ENCODE measurements around the gene CCZ1. TPM values are rescaled to one million over a fixed set of nuclear protein-coding genes. Genes with fewer than 3 reads are reported as not detected.
A peak's percentile ranks its signal among the peaks of the same experiment; 100 is the strongest.
"Not testable (repeated sequence)": the region's sequence is repeated elsewhere in the genome, so short reads cannot be mapped to it uniquely, and the experiment has no call there.

Gene CCZ1
- total and polyA plus RNA-seq, 2 of the 13 experiments (the other 11 are each of a cell fraction or from before 2014, with no cell fraction given) = 19.1 to 66.7 TPM

GRCh38 chr7:5892498-5892897 lies 6.0 kb upstream of the CCZ1 start:
- Histone ChIP-seq H3K27ac (ENCODE audit: extremely low read length, insufficient read depth, low read length) (no peak overlapping the region), H3K4me3 (replicated peaks in 1 of 3; ENCODE audit: insufficient read depth in 1 of 3, low read depth in 2 of 3, low read length in 3 of 3) (no peak overlapping the region), H3K4me1 (ENCODE audit: insufficient read depth, low read length) (no peaks in the 10 kb centered on the region), H3K36me3 (replicated peaks in 1 of 2; ENCODE audit: control insufficient read depth in 1 of 2, insufficient read depth in 2 of 2, low read length in 2 of 2) (no peaks in the 10 kb centered on the region), H3K4me2 (ENCODE audit: low read depth, low read length) (no peak overlapping the region), H2AFZ (ENCODE audit: low read length) (no peak overlapping the region), H3K9me3 (ENCODE audit: low read length) (no peaks in the 10 kb centered on the region), H3K9ac (ENCODE audit: insufficient read depth, low read depth, low read length) (no peak overlapping the region), H4K20me1 (ENCODE audit: insufficient read depth, low read length) (no peaks in the 10 kb centered on the region), H3K79me2 (ENCODE audit: insufficient read depth, low read length) (no peaks in the 10 kb centered on the region), H3K27me3 (ENCODE audit: control insufficient read depth in 1 of 2, insufficient read depth in 2 of 2, low read length in 2 of 2) (no peaks in the 10 kb centered on the region)
- intact Hi-C loops (cut with micrococcal nuclease; ENCODE audit: unreplicated experiment) (no loop called here), in situ Hi-C loops (cut with HindIII; ENCODE audit: extremely low pct_ligation_motif_present, low pct_unique_long_range_greater_than_20kb) (no loop called here)
- TF ChIP-seq HNF4A (CRISPR knock-in tag; IDR thresholded peaks at IDR 0.05) = 0 out of 2 replicates have a peak, but pooled peaks have one; percentile 6
- TF ChIP-seq ZNF20 (CRISPR knock-in tag; IDR thresholded peaks at IDR 0.05) = no peak
- TF ChIP-seq ARNT (IDR thresholded peaks at IDR 0.05) = no peak
- no peak for TF ChIP-seq E2F5 (CRISPR knock-in tag; conservative IDR thresholded peaks at IDR 0.05)
- no peak for TF ChIP-seq KDM1A (CRISPR knock-in tag; IDR thresholded peaks at IDR 0.05)
- peak; percentile 83 for TF ChIP-seq ZNF121 (CRISPR knock-in tag; IDR thresholded peaks at IDR 0.05)
- CTCF ChIA-PET (ENCODE audit: low intra/inter-chr PET ratio, low total read pairs) = no interaction called here
- FAIRE-seq = no peak
- BruUV-seq (replicated peaks) = no TSS peak
- no peak for ATAC-seq
- POLR2A ChIA-PET = no interaction called here
- no peak for DNase-seq (ENCODE audit: low spot score)
- WGBS (ENCODE audit: low lambda C conversion rate) = 56% methylated on average over 9 of the region's 9 CpGs

- H3K9ac ChIP-seq (ENCODE audit: insufficient read depth, low read depth, low read length); H2AFZ ChIP-seq (ENCODE audit: low read length); in situ Hi-C loops (cut with HindIII; ENCODE audit: extremely low pct_ligation_motif_present, low pct_unique_long_range_greater_than_20kb); CTCF ChIA-PET (ENCODE audit: low intra/inter-chr PET ratio, low total read pairs); intact Hi-C loops (cut with micrococcal nuclease; ENCODE audit: unreplicated experiment); H3K36me3 ChIP-seq (replicated peaks in 1 of 2; ENCODE audit: control insufficient read depth in 1 of 2, insufficient read depth in 2 of 2, low read length in 2 of 2); H3K79me2 ChIP-seq (ENCODE audit: insufficient read depth, low read length); H3K27me3 ChIP-seq (ENCODE audit: control insufficient read depth in 1 of 2, insufficient read depth in 2 of 2, low read length in 2 of 2); DNase-seq (ENCODE audit: low spot score); H3K4me3 ChIP-seq (replicated peaks in 1 of 3; ENCODE audit: insufficient read depth in 1 of 3, low read depth in 2 of 3, low read length in 3 of 3); H4K20me1 ChIP-seq (ENCODE audit: insufficient read depth, low read length); H3K27ac ChIP-seq (ENCODE audit: extremely low read length, insufficient read depth, low read length); FAIRE-seq; BruUV-seq (replicated peaks); H3K4me1 ChIP-seq (ENCODE audit: insufficient read depth, low read length); H3K9me3 ChIP-seq (ENCODE audit: low read length); POLR2A ChIA-PET: not testable (repeated sequence)
- ATAC-seq = peak; percentile 13; the same call in 1 of the 3 replicates
- WGBS (ENCODE audit: low lambda C conversion rate) = 41% methylated on average over 7 of the region's 13 CpGs
- H3K4me2 ChIP-seq (ENCODE audit: low read depth, low read length) = peak overlapping the region; percentile 45
Measured at GRCh38 chr7:5897369-5897919, 1.1 kb upstream of the CCZ1 start.

GRCh38 chr7:5903002-5903401 lies 4.5 kb downstream of the CCZ1 start:
- H3K36me3 ChIP-seq (replicated peaks in 1 of 2; ENCODE audit: control insufficient read depth in 1 of 2, insufficient read depth in 2 of 2, low read length in 2 of 2); intact Hi-C loops (cut with micrococcal nuclease; ENCODE audit: unreplicated experiment); DNase-seq (ENCODE audit: low spot score); POLR2A ChIA-PET; H3K4me3 ChIP-seq (replicated peaks in 1 of 3; ENCODE audit: insufficient read depth in 1 of 3, low read depth in 2 of 3, low read length in 3 of 3); H4K20me1 ChIP-seq (ENCODE audit: insufficient read depth, low read length); H3K9ac ChIP-seq (ENCODE audit: insufficient read depth, low read depth, low read length); in situ Hi-C loops (cut with HindIII; ENCODE audit: extremely low pct_ligation_motif_present, low pct_unique_long_range_greater_than_20kb); H3K9me3 ChIP-seq (ENCODE audit: low read length); H3K4me2 ChIP-seq (ENCODE audit: low read depth, low read length); H2AFZ ChIP-seq (ENCODE audit: low read length); FAIRE-seq; H3K79me2 ChIP-seq (ENCODE audit: insufficient read depth, low read length); H3K27me3 ChIP-seq (ENCODE audit: control insufficient read depth in 1 of 2, insufficient read depth in 2 of 2, low read length in 2 of 2); CTCF ChIA-PET (ENCODE audit: low intra/inter-chr PET ratio, low total read pairs); H3K4me1 ChIP-seq (ENCODE audit: insufficient read depth, low read length); ATAC-seq; H3K27ac ChIP-seq (ENCODE audit: extremely low read length, insufficient read depth, low read length); BruUV-seq (replicated peaks): not testable (repeated sequence)
- 97% methylated on average over 6 of the region's 6 CpGs for WGBS (ENCODE audit: low lambda C conversion rate)

- ATAC-seq; H3K27me3 ChIP-seq (ENCODE audit: control insufficient read depth in 1 of 2, insufficient read depth in 2 of 2, low read length in 2 of 2); H3K9ac ChIP-seq (ENCODE audit: insufficient read depth, low read depth, low read length); H3K4me2 ChIP-seq (ENCODE audit: low read depth, low read length); intact Hi-C loops (cut with micrococcal nuclease; ENCODE audit: unreplicated experiment); H4K20me1 ChIP-seq (ENCODE audit: insufficient read depth, low read length); H3K27ac ChIP-seq (ENCODE audit: extremely low read length, insufficient read depth, low read length); H3K4me1 ChIP-seq (ENCODE audit: insufficient read depth, low read length); POLR2A ChIA-PET; H2AFZ ChIP-seq (ENCODE audit: low read length); H3K9me3 ChIP-seq (ENCODE audit: low read length); DNase-seq (ENCODE audit: low spot score); CTCF ChIA-PET (ENCODE audit: low intra/inter-chr PET ratio, low total read pairs); H3K36me3 ChIP-seq (replicated peaks in 1 of 2; ENCODE audit: control insufficient read depth in 1 of 2, insufficient read depth in 2 of 2, low read length in 2 of 2); FAIRE-seq; H3K4me3 ChIP-seq (replicated peaks in 1 of 3; ENCODE audit: insufficient read depth in 1 of 3, low read depth in 2 of 3, low read length in 3 of 3); H3K79me2 ChIP-seq (ENCODE audit: insufficient read depth, low read length); in situ Hi-C loops (cut with HindIII; ENCODE audit: extremely low pct_ligation_motif_present, low pct_unique_long_range_greater_than_20kb); BruUV-seq (replicated peaks): not testable (repeated sequence)
- WGBS (ENCODE audit: low lambda C conversion rate) = 91% methylated on average over 5 of the region's 5 CpGs
Measured at GRCh38 chr7:5904726-5905125, 6.2 kb downstream of the CCZ1 start.
